IMR-90 (cell line): Measurements from ENCODE around the gene SLC25A31. TPM values are rescaled to one million over a fixed set of nuclear protein-coding genes. Genes with fewer than 3 reads are reported as not detected.

Experiments used
- ATAC-seq: fragments of 200-7000 bp; cut with Tn5 transposase; 2 replicates; pipeline ENCODE4 v1.9.1; 2020; ENCODE audit warnings: low read depth, mild to moderate bottlenecking, moderate library complexity
- BruUV-seq: library from RNA; stranded (reverse); fragments of 400-500 nt; replicated peaks from 2 replicates; lab custom pipeline; 2021; lab: Mats Ljungman, UMichigan
- CTCF ChIA-PET: fragments of 300-600 bp; formaldehyde crosslinking; extraction: SDS; loops from one replicate; lab custom pipeline; 2021; ENCODE audit warnings: antibody characterized with exemption; lab: Yijun Ruan, JAX
- POLR2A ChIA-PET: fragments of 300-600 bp; sonication (Branson Sonifier 250); formaldehyde crosslinking; loops from one replicate; lab custom pipeline; 2022; ENCODE audit warnings: antibody characterized with exemption; ENCODE audit not compliant: unreplicated experiment; lab: Charles Lee
- DNase-seq: peaks from one replicate; pipeline ENCODE4 v3.0.0; 2013
- H2AFZ ChIP-seq: replicated peaks from 2 replicates; pipeline ENCODE3; 2013; ENCODE audit warnings: low read length, mild to moderate bottlenecking; ENCODE audit not compliant: poor library complexity
- H2AK5ac ChIP-seq: 2 replicates; pipeline ENCODE4 v1.6.1; 2013; ENCODE audit warnings: low read depth, low read length, inconsistent platforms
- H2AK9ac ChIP-seq: replicated peaks from 2 replicates; pipeline ENCODE3; 2013; ENCODE audit warnings: mild to moderate bottlenecking, low read depth, low read length, moderate library complexity; ENCODE audit not compliant: poor library complexity
- H2BK120ac ChIP-seq: 2 replicates; pipeline ENCODE4 v1.6.1; 2013; ENCODE audit warnings: low read depth, low read length, inconsistent platforms
- H2BK15ac ChIP-seq: 3 replicates; pipeline ENCODE4 v1.6.1; 2013; ENCODE audit warnings: low read depth, low read length, inconsistent platforms
- H2BK20ac ChIP-seq: 2 replicates; pipeline ENCODE4 v1.6.1; 2013; ENCODE audit warnings: low read depth, mild to moderate bottlenecking, inconsistent platforms, low read length, moderate library complexity
- H2BK5ac ChIP-seq: 2 replicates; pipeline ENCODE4 v1.6.1; 2013; ENCODE audit warnings: mild to moderate bottlenecking, low read depth, low read length, inconsistent platforms; ENCODE audit not compliant: poor library complexity, severe bottlenecking
- H3K14ac ChIP-seq: replicated peaks from 2 replicates; pipeline ENCODE4 v1.6.1; 2013; ENCODE audit warnings: low read depth, low read length, inconsistent platforms
- H3K18ac ChIP-seq: 2 replicates; pipeline ENCODE4 v1.6.1; 2013; ENCODE audit warnings: low read depth, low read length, control low read depth
- H3K23ac ChIP-seq: 2 replicates; pipeline ENCODE4 v1.6.1; 2013; ENCODE audit warnings: low read depth, low read length, inconsistent platforms
- H3K27ac ChIP-seq: 2 replicates; pipeline ENCODE4 v1.5.1; 2013; ENCODE audit warnings: mild to moderate bottlenecking, control low read depth, low read length; ENCODE audit not compliant: insufficient read depth
- H3K27me3 ChIP-seq: 2 replicates; pipeline ENCODE4 v1.6.1; 2013; ENCODE audit warnings: low read length; ENCODE audit not compliant: control insufficient read depth, insufficient read depth
- H3K36me3 ChIP-seq: 2 replicates; pipeline ENCODE4 v1.6.1; 2013; ENCODE audit warnings: low read length, mixed read lengths; ENCODE audit not compliant: control insufficient read depth, insufficient read depth
- H3K4ac ChIP-seq: 2 replicates; pipeline ENCODE4 v1.6.1; 2013; ENCODE audit warnings: low read depth, low read length, inconsistent platforms
- H3K4me1 ChIP-seq: 2 replicates; pipeline ENCODE4 v1.6.1; 2013; ENCODE audit warnings: low read length, mixed read lengths; ENCODE audit not compliant: control insufficient read depth, insufficient read depth
- H3K4me2 ChIP-seq: 2 replicates; pipeline ENCODE4 v1.6.1; 2013; ENCODE audit warnings: low read depth, mild to moderate bottlenecking, control low read depth, low read length, moderate library complexity
- H3K4me3 ChIP-seq: 2 replicates; pipeline ENCODE4 v1.5.1; 2013; ENCODE audit warnings: low read depth, mild to moderate bottlenecking, control low read depth, low read length, moderate library complexity; ENCODE audit not compliant: insufficient read depth
- H3K56ac ChIP-seq: 2 replicates; pipeline ENCODE4 v1.6.1; 2013; ENCODE audit warnings: low read length, inconsistent platforms; ENCODE audit not compliant: insufficient read depth; ENCODE audit errors: extremely low read depth
- H3K79me1 ChIP-seq, 2 experiments: 2 replicates each; pipeline ENCODE4 v1.6.1; 2013; ENCODE audit warnings: low read length in 2 of 2, inconsistent platforms in 1 of 2, low read depth in 1 of 2
- H3K9ac ChIP-seq: 2 replicates; pipeline ENCODE4 v1.6.1; 2013; ENCODE audit warnings: low read depth, low read length, control low read depth
- H3K9me1 ChIP-seq: 2 replicates; pipeline ENCODE4 v1.6.1; 2013; ENCODE audit warnings: low read length, inconsistent platforms; ENCODE audit not compliant: insufficient read depth
- H3K9me3 ChIP-seq: 2 replicates; pipeline ENCODE4 v1.6.1; 2013; ENCODE audit warnings: low read length; ENCODE audit not compliant: control insufficient read depth, insufficient read depth
- H4K20me1 ChIP-seq: 2 replicates; pipeline ENCODE4 v1.6.1; 2013; ENCODE audit warnings: low read length, inconsistent platforms; ENCODE audit not compliant: insufficient read depth
- H4K5ac ChIP-seq: 2 replicates; pipeline ENCODE4 v1.6.1; 2013; ENCODE audit warnings: mild to moderate bottlenecking, low read depth, low read length, control low read depth
- H4K8ac ChIP-seq, 2 experiments: 2 replicates each; pipeline ENCODE4 v1.6.1; 2013; ENCODE audit warnings: low read depth in 2 of 2, low read length in 2 of 2, control low read depth in 1 of 2, inconsistent platforms in 1 of 2
- H4K91ac ChIP-seq: 2 replicates; pipeline ENCODE4 v1.6.1; 2013; ENCODE audit warnings: low read depth, low read length, inconsistent platforms; ENCODE audit not compliant: insufficient read depth
- BHLHE40 ChIP-seq: fragments of 150-350 bp; IDR thresholded peaks from 2 replicates; pipeline ENCODE4 v1.6.1; 2016; ENCODE audit warnings: mild to moderate bottlenecking, low read depth, low read length
- CEBPB ChIP-seq: IDR thresholded peaks from 2 replicates; pipeline ENCODE4 v1.6.1; 2012; ENCODE audit warnings: low read depth, low read length, improper control_type of control experiment
- CHD1 ChIP-seq: IDR thresholded peaks from 2 replicates; pipeline ENCODE4 v1.6.1; 2012; ENCODE audit warnings: low read depth, low read length, improper control_type of control experiment
- CTCF ChIP-seq: conservative IDR thresholded peaks from 2 replicates; pipeline ENCODE4 v1.5.1; 2012; ENCODE audit warnings: mild to moderate bottlenecking, low read depth, low read length, improper control_type of control experiment
- FOS ChIP-seq: fragments of 150-350 bp; IDR thresholded peaks from 2 replicates; pipeline ENCODE4 v1.6.1; 2016; ENCODE audit warnings: low read depth, low read length
- MAFK ChIP-seq: IDR thresholded peaks from 2 replicates; pipeline ENCODE4 v1.6.1; 2012; ENCODE audit warnings: low read depth, low read length, improper control_type of control experiment
- MXI1 ChIP-seq: IDR thresholded peaks from 2 replicates; pipeline ENCODE4 v1.6.1; 2012; ENCODE audit warnings: low read depth, mild to moderate bottlenecking, low read length, moderate library complexity, borderline replicate concordance
- RAD21 ChIP-seq: IDR thresholded peaks from 2 replicates; pipeline ENCODE4 v1.6.1; 2012; ENCODE audit warnings: low read length, improper control_type of control experiment
- SMC3 ChIP-seq: fragments of 150-350 bp; IDR thresholded peaks from 2 replicates; pipeline ENCODE4 v1.6.1; 2016; ENCODE audit warnings: low read depth, mild to moderate bottlenecking, antibody characterized with exemption, low read length, moderate library complexity
- USF2 ChIP-seq: fragments of 150-350 bp; IDR thresholded peaks from 2 replicates; pipeline ENCODE4 v1.6.1; 2017; ENCODE audit warnings: mild to moderate bottlenecking, antibody characterized with exemption, low read length, low read depth
- WGBS, 2 experiments: methylation state at CpG; one replicate each; pipeline versions ENCODE4 v1.1.5 to v1.1.7; 2013; ENCODE audit warnings: missing lambda C conversion rate in 2 of 2; ENCODE audit not compliant: insufficient read length in 1 of 2; ENCODE audit errors: extremely low coverage in 2 of 2; 5-methylcytosine and 5-hydroxymethylcytosine counted together
- dilution Hi-C: fragments of 300-500 bp; cut with HindIII; formaldehyde crosslinking; loops from one replicate; pipeline ENCODE4 v1.14.3; 2018; ENCODE audit warnings: low sequenced_read_pairs; ENCODE audit not compliant: unreplicated experiment
- in situ Hi-C: fragments of 300-500 bp; cut with MboI; formaldehyde crosslinking; loops from 3 replicates; pipeline ENCODE4 v1.14.3; 2019; ENCODE audit warnings: low sequenced_read_pairs, inconsistent platforms, mixed read lengths
- intact Hi-C: fragments of 100-400 bp; cut with micrococcal nuclease; formaldehyde crosslinking; loops from 2 replicates; pipeline ENCODE4 v1.10.0; 2022
- polyA plus RNA-seq, 3 experiments: library from polyadenylated mRNA; depleted of rRNA; stranded (reverse); fragments of >200 nt; gene quantifications; 2 replicates each; pipeline ENCODE4 v1.2.3, GENCODE V29; 2012; ENCODE audit warnings: low replicate concordance in 1 of 3
- total RNA-seq: library from RNA; depleted of rRNA; stranded (reverse); fragments of >200 nt; gene quantifications from 2 replicates; pipeline ENCODE4 v1.2.3, GENCODE V29; 2012

SLC25A31 gene
- total and polyA plus RNA-seq, 2 of the 4 experiments (the other 2 are of a cell fraction), result not detected

- CTCF ChIA-PET, result interaction anchor here (0.6 to 1.5 kb wide), 2 partner anchors 14 to 34 kb away, joined by 3 to 4 read pairs; no protein-coding TSS in a partner anchor
- POLR2A ChIA-PET, result no interaction called here
- Histone ChIP-seq H2BK20ac (no peak overlapping the region), H2BK15ac (no peak overlapping the region), H3K4me3 (no peak overlapping the region), H3K4me2 (no peak overlapping the region), H2AFZ (no peak overlapping the region), H3K14ac (no peak overlapping the region), H3K4ac (no peak overlapping the region), H3K56ac (no peak overlapping the region), H4K20me1 (no peaks in the 10 kb centered on the region), H2BK120ac (no peak overlapping the region), H2AK5ac (no peak overlapping the region), H3K79me1 (no peaks in the 10 kb centered on the region), H3K9me1 (no peaks in the 10 kb centered on the region), H3K18ac (no peak overlapping the region), H3K36me3 (no peaks in the 10 kb centered on the region), H4K91ac (no peak overlapping the region), H3K4me1 (no peaks in the 10 kb centered on the region), H3K27me3 (no peaks in the 10 kb centered on the region), H3K9ac (no peak overlapping the region), H2BK5ac (no peak overlapping the region), H4K8ac (no peak overlapping the region), H4K5ac (no peak overlapping the region), H2AK9ac (no peak overlapping the region), H3K23ac (no peak overlapping the region), H3K27ac (no peak overlapping the region), H3K9me3 (no peaks in the 10 kb centered on the region)
- ATAC-seq (peak; percentile 59), DNase-seq (peak; percentile 66)
- dilution Hi-C loops, result no loop called here
- intact Hi-C loops, result no loop called here
- WGBS, 2 experiments, result no CpG with 5 or more reads among the region's 4 CpGs
- TF ChIP-seq SMC3 (no peak), RAD21 (no peak), FOS (no peak), CEBPB (peak; percentile 76), BHLHE40 (0 out of 2 replicates have a peak, but pooled peaks have one; percentile 7), MAFK (no peak), CHD1 (no peak), USF2 (no peak), CTCF (no peak), MXI1 (no peak)
- in situ Hi-C loops, result no loop called here
- BruUV-seq, result no TSS peak
Observed at GRCh38 chr4:127698789-127699200, 31.4 kb upstream of the SLC25A31 start.
